ENCODE data around the gene TRIOBP.

DNA sequence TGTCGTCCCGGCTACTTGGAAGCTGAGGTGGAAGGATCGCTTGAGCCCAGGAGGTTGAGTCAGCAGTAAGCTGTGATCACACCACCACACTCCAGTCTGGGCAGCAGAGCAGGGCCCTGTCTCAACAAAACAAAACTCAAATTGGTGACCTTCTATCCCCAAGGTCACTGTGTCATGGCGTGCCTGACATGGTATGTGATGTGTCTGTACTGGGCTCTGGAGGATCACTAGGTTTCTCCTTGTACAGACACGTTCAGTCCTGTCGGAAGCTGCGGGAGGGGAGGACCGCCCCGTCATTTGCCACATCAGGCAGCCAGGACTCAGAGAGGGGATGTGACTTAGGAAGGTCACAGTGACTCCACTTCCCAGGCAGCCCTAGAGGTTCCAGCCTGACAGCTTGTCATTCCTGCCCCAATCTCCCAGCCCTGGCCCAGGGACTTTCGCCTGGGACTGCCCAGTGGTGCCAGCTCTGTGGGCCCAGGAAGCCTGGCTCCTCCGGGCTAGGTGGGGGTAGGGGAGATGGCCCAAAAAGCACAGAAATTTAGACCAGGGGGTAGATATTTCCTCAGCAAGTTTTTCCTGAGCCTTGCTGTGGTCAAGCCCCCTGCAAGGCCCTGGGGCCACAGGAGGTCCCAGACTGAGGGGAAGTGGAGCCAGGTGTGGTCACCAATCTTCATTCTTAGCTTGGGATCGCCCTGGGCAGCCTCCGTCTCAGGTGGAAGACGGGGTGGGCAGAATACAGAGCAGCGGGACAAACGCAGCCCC, 53.2 kb downstream of the TRIOBP start:
- no peak for TF ChIP-seq POLR2AphosphoS5 (IDR thresholded peaks at IDR 0.05; ENCODE audit: low read depth, low read length)
- no peak for TF ChIP-seq REST (IDR thresholded peaks at IDR 0.05; ENCODE audit: insufficient read depth in 1 of 2, low read depth in 2 of 2, low read length in 2 of 2)
- TF ChIP-seq SIN3A (IDR thresholded peaks at IDR 0.05; ENCODE audit: borderline replicate concordance, insufficient read depth, low read length), result no peak
- no peak for TF ChIP-seq TAF1 (IDR thresholded peaks at IDR 0.05; ENCODE audit: borderline replicate concordance, insufficient read depth, low read length)
